KG1 (cell line): Measurements from ENCODE around the gene CAPN9.

Experiments used
- DNase-seq: peaks from one replicate; lab custom pipeline; 2025; lab: John Stamatoyannopoulos, UW

CAPN9 gene

DNA sequence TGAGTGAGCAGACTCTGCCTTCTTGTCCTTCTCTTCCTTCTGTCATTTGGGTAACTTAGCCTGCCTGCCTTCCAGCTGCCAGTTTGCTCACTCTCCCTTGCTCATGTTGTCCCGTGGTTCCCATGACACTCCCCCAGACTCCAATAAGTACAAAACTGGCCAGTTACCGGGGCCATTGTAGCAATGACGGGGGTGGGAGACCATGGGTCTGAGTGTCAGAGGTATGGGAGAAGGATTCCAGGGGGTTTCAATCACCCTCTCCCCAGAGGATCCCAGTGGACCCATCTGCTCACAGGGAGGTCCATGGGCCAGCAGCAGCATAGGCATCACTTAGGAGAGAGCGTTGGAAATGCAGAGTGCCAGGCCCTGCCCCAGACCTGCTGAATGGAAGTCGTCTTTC lies 51.3 kb downstream of the CAPN9 start:
- DNase-seq = no peak

DNA sequence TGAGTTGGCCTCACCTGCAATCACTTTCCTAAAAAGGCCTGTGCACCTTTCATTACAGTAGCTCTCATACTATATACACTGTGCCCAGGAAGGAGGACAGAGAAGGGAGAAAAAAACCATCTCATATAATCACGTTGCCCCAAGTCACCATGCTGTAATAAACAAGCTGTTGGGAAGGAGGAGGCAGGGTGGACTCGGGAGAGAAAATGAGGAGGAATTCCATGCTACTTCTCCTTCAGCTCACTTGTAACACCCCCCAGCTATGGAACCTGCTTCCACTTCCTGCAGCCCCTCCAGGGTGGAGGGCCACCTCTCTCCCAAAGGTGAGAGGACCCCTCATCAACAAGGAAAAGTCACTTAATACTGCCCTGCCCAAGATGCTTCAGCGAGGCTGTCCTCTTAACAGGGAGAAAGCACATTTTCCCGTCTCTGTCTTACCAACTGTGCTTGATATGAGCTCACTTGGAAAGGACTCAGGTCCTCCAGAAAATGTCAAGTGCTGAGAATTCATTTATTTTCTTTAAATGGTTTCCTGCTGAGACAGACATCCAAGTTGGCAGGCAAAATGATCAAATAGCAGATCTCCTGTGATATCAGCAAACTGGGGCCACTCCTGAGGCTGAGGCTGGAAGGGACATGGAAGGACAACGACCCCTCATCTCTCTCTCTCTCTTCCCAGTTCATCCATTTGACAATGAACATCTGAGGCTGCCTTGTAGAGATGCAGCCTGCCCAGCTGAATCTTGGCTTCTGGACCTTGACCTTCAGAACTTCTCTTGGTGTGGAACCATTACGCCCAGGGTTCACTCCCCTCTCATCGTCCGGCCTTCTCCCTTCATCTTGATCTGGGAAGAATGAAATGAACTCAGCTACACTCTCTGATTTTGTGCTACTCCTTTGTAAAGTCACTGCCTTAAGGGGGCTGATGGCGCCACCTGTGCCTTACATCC lies 54.0 kb downstream of the CAPN9 start:
- DNase-seq = no peak

DNA sequence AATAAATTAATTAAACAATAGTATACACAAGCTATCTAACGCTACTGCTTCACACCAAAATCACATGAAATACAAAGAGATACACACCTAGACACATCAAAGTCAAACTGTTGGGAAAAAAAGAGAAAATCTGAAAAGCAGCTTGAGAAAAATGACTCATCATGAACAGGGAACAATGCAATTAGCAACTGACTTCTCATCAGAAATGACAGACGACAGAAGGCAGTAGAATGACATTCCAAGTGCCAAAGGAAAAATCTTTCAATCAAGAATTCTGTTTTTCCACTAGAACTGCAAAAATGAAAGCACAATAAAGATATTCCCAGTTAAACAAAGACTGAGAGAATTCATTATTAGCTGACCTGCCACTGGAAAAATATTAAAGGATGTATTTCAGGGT lies 57.2 kb downstream of the CAPN9 start:
- no peak for DNase-seq

- DNase-seq = no peak
Measured at GRCh38 chr1:230806552-230806951, 59.4 kb downstream of the CAPN9 start.

DNA sequence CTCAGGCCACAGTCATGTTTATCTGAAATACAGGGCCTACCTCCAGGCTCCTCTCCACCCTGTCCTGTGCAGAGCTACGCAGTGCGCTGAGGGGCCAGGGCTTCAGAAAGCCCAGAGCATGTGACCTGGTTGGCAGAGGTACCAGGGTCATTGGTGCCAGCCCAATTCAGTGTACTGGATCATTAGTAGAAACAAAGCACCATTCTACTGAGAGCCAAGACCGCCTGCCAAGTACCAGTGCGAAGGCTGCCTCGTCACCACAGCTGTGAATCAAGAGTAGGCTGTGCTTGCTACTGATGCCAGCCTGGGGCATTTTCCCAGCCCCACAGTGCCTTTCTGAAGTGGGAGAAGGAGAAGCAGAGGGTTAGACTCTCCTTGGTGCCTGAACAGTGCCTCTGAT lies 59.8 kb downstream of the CAPN9 start:
- DNase-seq = no peak

DNA sequence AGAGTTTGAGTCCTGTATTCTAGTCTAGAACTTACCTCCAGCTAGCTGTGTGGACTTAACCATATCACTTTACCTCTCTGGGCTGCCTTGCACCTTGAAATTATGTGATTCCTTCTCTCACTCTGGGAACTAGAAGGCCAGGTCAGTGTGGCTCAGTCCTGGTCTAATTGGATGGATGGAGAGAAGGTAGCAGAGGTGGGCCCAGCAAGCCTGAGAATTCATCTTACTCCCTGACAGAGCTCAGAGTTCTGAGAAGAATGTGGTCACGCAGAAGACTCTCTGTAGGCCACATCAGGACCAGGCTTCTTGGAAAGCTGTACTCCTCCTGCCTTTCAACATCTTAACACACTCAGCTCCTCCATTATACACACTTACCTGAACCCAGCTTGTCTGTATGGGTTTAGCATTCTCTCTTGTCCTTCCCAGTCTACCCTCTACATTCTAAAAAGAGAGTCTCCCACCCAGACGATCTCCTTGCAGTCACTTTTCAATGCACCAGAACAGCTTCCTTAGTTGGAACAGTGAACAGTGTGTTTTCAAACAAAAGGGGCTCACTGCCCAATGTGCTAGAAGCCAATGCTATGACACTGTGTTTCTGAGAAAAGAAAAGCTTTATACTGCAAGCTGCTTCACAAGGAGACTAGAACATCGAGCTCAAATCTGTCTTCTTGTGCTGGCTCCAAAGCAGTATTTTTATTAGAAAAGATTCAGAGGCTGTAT lies 60.5 kb downstream of the CAPN9 start:
- no peak for DNase-seq

- DNase-seq = no peak
Measured at GRCh38 chr1:230808281-230808872, 61.2 kb downstream of the CAPN9 start.

DNA sequence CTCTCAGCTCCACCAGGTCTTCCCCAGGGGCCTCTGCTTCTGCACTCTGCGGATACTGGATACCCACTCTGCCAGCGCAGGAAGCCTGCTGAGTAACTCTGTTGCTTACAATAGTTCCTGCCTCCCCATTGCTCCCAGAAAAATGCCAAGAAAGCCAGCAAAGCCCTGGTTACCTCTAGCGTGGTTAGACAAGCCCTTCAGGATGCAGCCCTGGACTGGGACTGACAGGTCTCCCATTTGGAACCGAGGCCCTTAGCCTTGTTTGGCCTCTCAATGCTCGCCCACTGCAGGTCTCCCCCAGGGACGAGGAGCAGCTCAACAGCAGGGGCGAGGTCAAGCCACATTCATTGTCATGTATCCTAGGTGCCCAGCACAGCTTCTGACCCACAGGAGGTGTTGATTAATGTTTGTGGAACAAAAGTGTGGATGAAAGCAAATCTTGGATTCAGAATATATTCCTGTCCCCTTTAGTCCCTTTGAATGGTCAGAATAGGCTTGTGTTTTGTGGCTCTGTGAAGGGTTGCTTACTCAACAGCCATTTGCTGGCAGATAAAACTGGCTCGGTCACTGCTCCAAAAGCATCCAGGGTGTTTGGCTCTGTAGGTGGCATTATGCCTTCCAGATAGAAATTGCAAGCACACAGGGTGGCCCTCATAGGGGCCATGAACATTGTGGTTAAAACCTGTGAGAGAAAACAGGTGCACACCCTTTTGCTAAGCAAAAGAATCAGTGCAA lies 62.2 kb downstream of the CAPN9 start:
- no peak for DNase-seq

- no peak for DNase-seq
Measured at GRCh38 chr1:230812568-230812967, 65.4 kb downstream of the CAPN9 start.

- DNase-seq = no peak
Measured at GRCh38 chr1:230814949-230815692, 67.9 kb downstream of the CAPN9 start.

GRCh38 chr1:230816018-230816417 lies 68.8 kb downstream of the CAPN9 start:
- DNase-seq = no peak

- no peak for DNase-seq
Measured at GRCh38 chr1:230818367-230818766, 71.2 kb downstream of the CAPN9 start.

DNA sequence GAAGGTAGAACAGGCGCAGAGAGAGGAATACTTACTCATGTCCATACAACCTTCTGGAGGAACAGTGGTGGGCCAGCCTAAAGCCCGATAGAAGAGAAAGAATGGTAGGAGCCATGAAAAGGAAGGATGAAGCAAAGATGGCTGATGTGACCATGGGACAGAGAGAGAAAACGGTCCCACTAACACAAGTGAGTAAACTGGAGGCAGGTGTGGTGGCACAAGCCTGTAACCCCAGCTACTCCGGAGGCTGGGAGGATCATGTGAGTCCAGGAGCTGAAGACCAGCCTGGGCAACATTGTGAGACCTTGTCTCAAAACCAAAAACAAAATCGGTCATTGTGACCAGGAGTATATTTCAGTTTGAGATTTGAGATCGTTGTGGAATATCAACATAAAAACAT lies 71.7 kb downstream of the CAPN9 start:
- no peak for DNase-seq

- no peak for DNase-seq
Measured at GRCh38 chr1:230819976-230820375, 72.8 kb downstream of the CAPN9 start.

- DNase-seq = no peak
Measured at GRCh38 chr1:230820568-230820967, 73.4 kb downstream of the CAPN9 start.

- no peak for DNase-seq
Measured at GRCh38 chr1:230821346-230821745, 74.2 kb downstream of the CAPN9 start.

DNA sequence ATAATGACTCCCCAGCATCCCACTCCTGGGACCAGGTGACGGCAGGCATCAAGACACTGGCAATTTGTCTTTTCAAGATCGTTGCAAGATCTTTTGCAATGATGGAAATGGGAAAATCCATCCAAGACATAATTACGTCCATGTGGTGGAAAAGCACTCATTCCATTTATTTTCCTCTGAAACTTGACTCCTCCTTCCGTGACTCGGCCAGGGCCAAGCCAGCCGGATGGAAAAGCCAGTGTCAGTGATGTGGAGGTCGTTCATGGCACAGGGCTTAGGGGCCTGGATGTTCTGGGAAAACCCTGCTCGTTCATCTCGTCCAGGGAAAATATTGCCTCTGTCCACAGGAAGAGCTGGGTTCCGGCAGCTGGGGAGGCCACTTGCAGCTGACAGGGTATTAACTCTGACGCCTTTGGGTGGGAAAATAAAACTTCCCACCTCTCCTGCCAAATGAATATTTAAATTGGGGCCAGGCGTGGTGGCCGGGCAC lies 74.9 kb downstream of the CAPN9 start:
- no peak for DNase-seq

- DNase-seq = no peak
Measured at GRCh38 chr1:230823426-230823825, 76.2 kb downstream of the CAPN9 start.

DNA sequence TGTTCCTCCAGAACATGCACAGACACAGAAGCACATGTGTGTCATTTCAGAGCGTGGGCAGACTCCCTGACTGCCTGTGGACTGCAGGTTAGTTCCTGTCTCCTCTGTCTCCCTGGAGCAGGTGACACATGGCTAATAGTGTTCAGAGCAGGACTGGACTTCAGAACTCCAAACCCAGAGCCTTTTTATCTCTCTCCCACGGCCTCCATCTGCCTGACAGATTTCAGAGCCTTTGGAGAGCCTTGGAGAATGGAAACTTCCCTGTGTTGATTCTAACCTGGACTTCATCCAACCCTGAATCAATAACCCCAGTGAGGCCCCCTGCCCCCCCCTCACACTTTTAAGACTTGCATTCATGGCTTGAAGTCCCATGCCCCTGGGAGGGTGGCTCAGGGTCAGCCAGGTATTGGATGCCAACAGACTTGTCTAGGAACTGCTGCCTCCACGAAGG lies 76.8 kb downstream of the CAPN9 start:
- no peak for DNase-seq

GRCh38 chr1:230824551-230824918 lies 77.3 kb downstream of the CAPN9 start:
- DNase-seq = no peak
